Cardiac muscle cell (in vitro differentiated cells and primary cell): ENCODE measurements around the gene PEMT. TPM values are rescaled to one million over a fixed set of nuclear protein-coding genes. Genes with fewer than 3 reads are reported as not detected.
A peak's percentile ranks its signal among the peaks of the same experiment; 100 is the strongest.

Experiments used
- DNase-seq, 2 donors: peaks; one replicate each; pipeline versions ENCODE4 v3.0.0 to v3.0.0-alpha.2; 2010 to 2017; ENCODE audit warnings: low read depth in 1 of 2, low spot score in 1 of 2
- H3K27ac ChIP-seq: fragments of 200-600 bp; sonication (generic); 2 replicates; pipeline ENCODE4 v1.5.1; 2016
- H3K27me3 ChIP-seq: fragments of 200-600 bp; sonication (generic); 2 replicates; pipeline ENCODE4 v1.6.0; 2016; ENCODE audit warnings: control low read depth
- H3K36me3 ChIP-seq: fragments of 200-600 bp; sonication (generic); 2 replicates; pipeline ENCODE4 v1.5.1; 2016; ENCODE audit warnings: control low read depth
- H3K4me1 ChIP-seq: fragments of 200-600 bp; sonication (generic); 2 replicates; pipeline ENCODE4 v1.8.1; 2017; ENCODE audit warnings: low read depth, mild to moderate bottlenecking, mixed run types
- H3K4me3 ChIP-seq: fragments of 200-600 bp; sonication (generic); 2 replicates; pipeline ENCODE4 v1.5.1; 2016; ENCODE audit warnings: mild to moderate bottlenecking
- H3K9me3 ChIP-seq: fragments of 200-600 bp; sonication (generic); 2 replicates; pipeline ENCODE4 v1.5.1; 2017; ENCODE audit warnings: low read depth, mild to moderate bottlenecking, control low read depth
- CTCF ChIP-seq: IDR thresholded peaks from 2 replicates; pipeline ENCODE4 v1.5.1; 2012; ENCODE audit warnings: low read depth, mild to moderate bottlenecking, low read length
- polyA plus RNA-seq: library from polyadenylated mRNA; unstranded; fragments of >200 nt; fragmentation: Nextera tagmentation; extraction: Ambion mirVana; gene quantifications from 2 replicates; pipeline ENCODE4 v1.2.1, GENCODE V29; 2016
- total RNA-seq: library from RNA; depleted of rRNA; stranded (reverse); fragments of >200 nt; gene quantifications from 2 replicates; pipeline ENCODE4 v1.2.3, GENCODE V29; 2016

PEMT gene
- total and polyA plus RNA-seq, 2 experiments from 2014 or later = 126 to 135 TPM

DNA sequence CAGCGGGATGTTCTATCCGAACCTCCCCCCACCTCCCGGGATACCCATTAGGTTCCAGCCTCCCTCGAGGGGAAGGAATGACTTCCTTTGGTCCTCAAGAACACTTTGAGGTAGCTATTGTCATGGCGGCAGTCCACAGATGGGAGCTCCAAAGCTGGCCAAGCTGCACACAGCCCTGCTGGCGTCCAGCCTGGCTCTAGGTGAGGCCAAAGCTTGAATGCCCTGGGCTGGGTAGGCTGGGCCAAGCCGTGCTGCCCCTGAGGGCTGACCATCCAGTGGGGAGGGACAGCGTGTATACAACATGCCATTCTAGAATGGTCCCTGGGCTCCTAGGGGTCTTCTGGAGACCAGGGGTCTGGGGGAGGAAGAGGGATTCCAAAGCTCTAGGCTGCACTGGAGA lies 43.5 kb downstream of the PEMT start:
- Histone ChIP-seq H3K27me3 (no peaks in the 10 kb centered on the region), H3K36me3 (no peaks in the 10 kb centered on the region), H3K4me1 (peaks cover 62% of the 10 kb centered on the region), H3K9me3 (no peaks in the 10 kb centered on the region), H3K27ac (peak overlapping the region; percentile 97), H3K4me3 (no peak overlapping the region)
- no peak for DNase-seq
- TF ChIP-seq CTCF = no peak

GRCh38 chr17:17547210-17547764 lies 44.2 kb downstream of the PEMT start:
- Histone ChIP-seq H3K4me1 (peaks cover 54% of the 10 kb centered on the region), H3K27me3 (no peaks in the 10 kb centered on the region), H3K36me3 (no peaks in the 10 kb centered on the region), H3K4me3 (no peak overlapping the region), H3K27ac (peak overlapping the region; percentile 97), H3K9me3 (no peaks in the 10 kb centered on the region)
- TF ChIP-seq CTCF = no peak
- peak in 1 of 2 donors; percentile 63 for DNase-seq

DNA sequence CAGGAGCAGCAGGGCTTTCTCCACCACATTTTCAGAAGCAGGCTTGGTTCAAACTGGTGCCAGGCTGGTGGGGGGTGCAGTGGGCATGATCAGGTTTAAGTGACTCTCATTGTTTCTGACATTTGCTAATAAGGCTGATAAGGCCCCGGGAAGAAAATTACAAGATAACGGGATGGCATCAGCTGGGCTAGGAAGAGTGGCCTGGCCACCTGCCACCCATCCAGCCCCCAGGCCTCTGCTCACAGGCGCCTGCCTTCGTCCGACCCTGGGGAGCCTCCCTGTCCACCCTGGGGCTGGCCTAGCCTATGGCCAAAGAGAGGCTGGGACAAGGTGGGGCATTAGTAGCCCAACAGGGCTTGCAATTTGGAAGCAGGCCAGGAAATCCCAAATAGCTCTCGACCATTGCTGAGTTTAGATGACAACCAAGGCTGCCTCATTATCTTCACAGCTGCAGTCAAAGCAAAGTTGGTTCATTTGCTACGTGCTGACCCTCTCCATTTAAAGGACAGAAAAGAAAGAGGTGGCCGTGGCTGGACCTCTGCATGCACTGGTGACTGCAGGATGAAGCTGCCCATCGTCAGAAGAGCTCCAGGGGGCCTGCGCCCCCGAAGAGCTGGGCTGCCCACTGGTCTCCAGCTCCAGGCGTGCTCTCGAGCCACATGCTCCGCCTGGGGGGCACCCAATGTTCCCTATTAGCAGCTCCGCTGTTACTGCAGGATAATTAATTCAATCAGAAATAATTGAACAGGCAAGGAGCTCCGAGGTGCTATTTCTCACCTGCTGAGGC lies 44.9 kb downstream of the PEMT start:
- no peaks in the 10 kb centered on the region for H3K27me3 ChIP-seq
- H3K36me3 ChIP-seq = no peaks in the 10 kb centered on the region
- TF ChIP-seq CTCF = no peak
- H3K27ac ChIP-seq = peak overlapping the region; percentile 97
- no peak overlapping the region for H3K4me3 ChIP-seq
- DNase-seq = no peak
- peaks cover 47% of the 10 kb centered on the region for H3K4me1 ChIP-seq
- no peaks in the 10 kb centered on the region for H3K9me3 ChIP-seq

GRCh38 chr17:17545984-17546383 lies 45.5 kb downstream of the PEMT start:
- TF ChIP-seq CTCF = no peak

DNA sequence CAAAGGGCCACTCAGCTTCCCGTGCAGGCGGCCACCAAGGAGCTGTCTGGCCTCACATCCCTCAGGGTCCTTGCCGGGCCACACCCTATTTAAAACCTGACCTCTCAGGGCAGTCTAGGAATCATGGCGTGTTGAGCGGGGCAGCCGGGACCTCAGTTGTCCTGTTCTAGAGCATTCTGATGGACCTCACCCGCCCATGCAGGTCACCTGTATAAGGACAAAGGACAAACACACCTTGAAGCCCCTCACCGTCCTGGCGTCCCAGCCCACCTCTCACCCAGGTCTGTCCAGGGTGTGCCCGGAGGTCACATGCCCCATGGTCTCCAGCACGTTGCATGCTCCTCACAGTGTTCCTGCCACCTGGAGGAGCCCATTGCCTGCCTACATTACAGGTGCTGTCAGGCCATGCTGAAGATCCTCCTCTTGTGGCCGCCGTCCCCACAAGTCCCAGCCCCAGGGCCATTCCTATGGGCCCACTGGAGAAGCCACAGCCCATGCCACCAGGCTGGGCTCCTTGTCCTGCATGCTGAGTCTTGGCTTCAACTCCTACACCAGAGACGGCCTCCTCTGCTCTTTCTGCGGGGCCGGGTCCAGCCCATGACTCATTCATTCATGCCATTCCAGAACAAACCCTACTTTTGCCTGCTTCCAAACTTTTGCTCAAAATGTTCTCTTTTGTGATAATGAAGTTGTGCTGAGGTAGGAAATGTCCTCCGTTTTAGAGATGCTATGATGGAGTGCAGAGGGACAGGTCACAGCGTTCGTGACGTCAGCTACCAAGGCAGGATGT lies 46.3 kb downstream of the PEMT start:
- H3K4me1 ChIP-seq = peaks cover 43% of the 10 kb centered on the region
- TF ChIP-seq CTCF = no peak
- no peaks in the 10 kb centered on the region for H3K9me3 ChIP-seq
- no peaks in the 10 kb centered on the region for H3K27me3 ChIP-seq
- H3K4me3 ChIP-seq = no peak overlapping the region
- no peaks in the 10 kb centered on the region for H3K36me3 ChIP-seq
- H3K27ac ChIP-seq = peak overlapping the region; percentile 97
- peak in 1 of 2 donors; percentile 71 for DNase-seq

More at GRCh38 chr17:17545984-17546383, 45.5 kb downstream of the PEMT start:
- H3K4me3 ChIP-seq = no peak overlapping the region
- H3K9me3 ChIP-seq = no peaks in the 10 kb centered on the region
- peaks cover 44% of the 10 kb centered on the region for H3K4me1 ChIP-seq
- peak overlapping the region; percentile 97 for H3K27ac ChIP-seq
- DNase-seq = no peak
- no peaks in the 10 kb centered on the region for H3K36me3 ChIP-seq
- no peaks in the 10 kb centered on the region for H3K27me3 ChIP-seq
